ENCODE results near the gene CRHR1. TPM values are rescaled to one million over a fixed set of nuclear protein-coding genes. Genes with fewer than 3 reads are reported as not detected.

Gene CRHR1
- polyA plus RNA-seq, 3 donors: not detected

DNA sequence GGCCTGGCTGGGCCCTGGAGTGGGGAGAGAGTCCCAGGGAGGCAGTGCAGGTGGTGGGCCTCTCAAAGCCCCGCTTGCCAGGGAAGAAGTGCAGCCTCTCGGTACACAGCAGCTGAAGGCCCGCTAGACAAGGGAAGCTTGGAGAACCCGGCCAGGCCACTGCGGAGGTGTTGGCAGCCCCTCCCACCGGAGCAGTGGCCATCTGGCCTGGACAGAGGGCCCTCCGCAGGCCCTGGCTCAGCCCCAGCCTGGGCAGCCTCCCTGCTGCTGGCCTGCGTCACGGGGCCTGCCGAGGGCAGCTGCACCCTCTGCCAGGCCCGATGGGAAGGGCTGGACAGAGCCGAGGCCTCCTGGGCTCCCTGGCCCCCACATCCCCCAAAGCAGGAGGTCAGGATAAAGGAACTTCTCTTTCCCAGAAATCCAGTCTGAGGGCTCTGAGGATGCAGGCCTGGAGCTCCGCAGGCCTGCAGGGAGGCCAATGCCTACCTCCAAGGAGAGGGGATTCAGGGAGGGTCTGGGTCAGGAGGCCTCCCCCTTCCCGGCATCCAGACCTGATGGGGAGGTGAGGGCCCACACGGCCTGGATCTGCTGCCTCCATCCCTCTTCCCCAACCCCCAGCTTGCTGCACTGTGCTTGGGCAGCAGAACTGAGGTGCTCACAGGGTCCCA lies 64.9 kb downstream of the CRHR1 start:
- TF ChIP-seq, protein P1, sequence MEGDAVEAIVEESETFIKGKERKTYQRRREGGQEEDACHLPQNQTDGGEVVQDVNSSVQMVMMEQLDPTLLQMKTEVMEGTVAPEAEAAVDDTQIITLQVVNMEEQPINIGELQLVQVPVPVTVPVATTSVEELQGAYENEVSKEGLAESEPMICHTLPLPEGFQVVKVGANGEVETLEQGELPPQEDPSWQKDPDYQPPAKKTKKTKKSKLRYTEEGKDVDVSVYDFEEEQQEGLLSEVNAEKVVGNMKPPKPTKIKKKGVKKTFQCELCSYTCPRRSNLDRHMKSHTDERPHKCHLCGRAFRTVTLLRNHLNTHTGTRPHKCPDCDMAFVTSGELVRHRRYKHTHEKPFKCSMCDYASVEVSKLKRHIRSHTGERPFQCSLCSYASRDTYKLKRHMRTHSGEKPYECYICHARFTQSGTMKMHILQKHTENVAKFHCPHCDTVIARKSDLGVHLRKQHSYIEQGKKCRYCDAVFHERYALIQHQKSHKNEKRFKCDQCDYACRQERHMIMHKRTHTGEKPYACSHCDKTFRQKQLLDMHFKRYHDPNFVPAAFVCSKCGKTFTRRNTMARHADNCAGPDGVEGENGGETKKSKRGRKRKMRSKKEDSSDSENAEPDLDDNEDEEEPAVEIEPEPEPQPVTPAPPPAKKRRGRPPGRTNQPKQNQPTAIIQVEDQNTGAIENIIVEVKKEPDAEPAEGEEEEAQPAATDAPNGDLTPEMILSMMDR (IDR thresholded peaks at IDR 0.05): no peak
- H2AFZ ChIP-seq (ENCODE audit: insufficient read depth, low read depth, low read length, poor library complexity, severe bottlenecking): no peak overlapping the region
- no peaks in the 10 kb centered on the region for H3K36me3 ChIP-seq (replicated peaks in 1 of 2; ENCODE audit: control insufficient read depth in 1 of 2, insufficient read depth in 2 of 2, low read length in 2 of 2)
- no peak overlapping the region for H3K4me2 ChIP-seq (replicated peaks; ENCODE audit: extremely low read depth, low read length, poor library complexity, severe bottlenecking)
- Mint-ChIP-seq H3K4me3 (no peak overlapping the region), H3K27me3 (ENCODE audit: low read depth in 3 of 3) (peaks cover 14 to 26% (median 20%) of the 10 kb centered on the region in 3 donors), H3K27ac (no peak overlapping the region), H3K36me3 (no peaks in the 10 kb centered on the region), H3K9me3 (no peaks in the 10 kb centered on the region), H3K4me1 (peaks cover 3% of the 10 kb centered on the region)
- WGBS (ENCODE audit: insufficient coverage): 89% methylated on average over 11 of the region's 15 CpGs
- no peaks in the 10 kb centered on the region for H3K9me3 ChIP-seq (replicated peaks in 1 of 2; ENCODE audit: control insufficient read depth in 1 of 2, insufficient read depth in 1 of 2, low read length in 2 of 2)
- intact Hi-C loops (cut with micrococcal nuclease): no loop called here
- no peak overlapping the region for H3K9ac ChIP-seq (ENCODE audit: insufficient read depth, low read length, poor library complexity, severe bottlenecking)
- no peaks in the 10 kb centered on the region for H3K79me2 ChIP-seq (ENCODE audit: insufficient read depth, low read length)
- no peak overlapping the region for H3K27ac ChIP-seq (ENCODE audit: low read depth in 1 of 2, low read length in 2 of 2)
- DNase-seq: no peak
- H3K4me3 ChIP-seq (replicated peaks in 1 of 3; ENCODE audit: low read depth in 2 of 3, low read length in 3 of 3): no peak overlapping the region
- no peaks in the 10 kb centered on the region for H3K4me1 ChIP-seq (ENCODE audit: control insufficient read depth in 1 of 2, insufficient read depth in 2 of 2, low read length in 2 of 2)
- H4K20me1 ChIP-seq (ENCODE audit: insufficient read depth, low read length): no peaks in the 10 kb centered on the region
- H3K27me3 ChIP-seq (ENCODE audit: control insufficient read depth in 2 of 2, insufficient read depth in 2 of 2, low read length in 2 of 2): peaks cover 0 to 12% of the 10 kb centered on the region in 2 donors

DNA sequence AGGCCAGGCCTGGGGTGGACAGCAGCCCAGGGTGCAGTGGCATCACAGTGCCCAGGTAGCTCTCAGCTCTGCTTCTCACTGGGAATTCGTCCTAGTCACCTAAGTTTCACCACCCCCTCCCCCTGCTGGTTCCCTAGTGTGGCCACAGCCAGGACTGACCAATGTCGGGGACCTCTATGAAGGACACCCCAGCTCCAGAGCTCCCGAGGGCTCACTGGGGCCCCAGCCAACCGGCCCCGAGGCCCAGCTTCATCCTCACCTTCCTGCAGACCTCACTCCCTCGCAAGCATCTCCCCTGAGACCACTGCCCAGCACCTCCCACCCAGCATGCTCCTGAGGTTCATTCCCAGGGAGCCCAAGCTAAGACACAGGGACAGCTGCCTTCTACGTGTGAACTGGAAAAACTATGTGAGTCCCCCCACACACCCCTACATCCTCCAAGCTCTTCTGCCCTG lies 65.4 kb downstream of the CRHR1 start:
- no peak overlapping the region for H3K27ac Mint-ChIP-seq
- no peak overlapping the region for H3K9ac ChIP-seq (ENCODE audit: insufficient read depth, low read length, poor library complexity, severe bottlenecking)
- H3K9me3 ChIP-seq (replicated peaks in 1 of 2; ENCODE audit: control insufficient read depth in 1 of 2, insufficient read depth in 1 of 2, low read length in 2 of 2): no peaks in the 10 kb centered on the region
- no peak overlapping the region for H3K4me3 ChIP-seq (replicated peaks in 1 of 3; ENCODE audit: low read depth in 2 of 3, low read length in 3 of 3)
- no peaks in the 10 kb centered on the region for H3K36me3 ChIP-seq (replicated peaks in 1 of 2; ENCODE audit: control insufficient read depth in 1 of 2, insufficient read depth in 2 of 2, low read length in 2 of 2)
- TF ChIP-seq, protein P1 (IDR thresholded peaks at IDR 0.05): no peak
- intact Hi-C loops (cut with micrococcal nuclease): no loop called here
- no peak for DNase-seq
- H3K4me2 ChIP-seq (replicated peaks; ENCODE audit: extremely low read depth, low read length, poor library complexity, severe bottlenecking): no peak overlapping the region
- H4K20me1 ChIP-seq (ENCODE audit: insufficient read depth, low read length): no peaks in the 10 kb centered on the region
- H3K27me3 ChIP-seq (ENCODE audit: control insufficient read depth in 2 of 2, insufficient read depth in 2 of 2, low read length in 2 of 2): peaks cover 0 to 12% of the 10 kb centered on the region in 2 donors
- no peaks in the 10 kb centered on the region for H3K79me2 ChIP-seq (ENCODE audit: insufficient read depth, low read length)
- no peaks in the 10 kb centered on the region for H3K4me1 ChIP-seq (ENCODE audit: control insufficient read depth in 1 of 2, insufficient read depth in 2 of 2, low read length in 2 of 2)
- H3K4me3 Mint-ChIP-seq: no peak overlapping the region
- H3K9me3 Mint-ChIP-seq: no peaks in the 10 kb centered on the region
- peaks cover 3% of the 10 kb centered on the region for H3K4me1 Mint-ChIP-seq
- H2AFZ ChIP-seq (ENCODE audit: insufficient read depth, low read depth, low read length, poor library complexity, severe bottlenecking): no peak overlapping the region
- no peak overlapping the region for H3K27ac ChIP-seq (ENCODE audit: low read depth in 1 of 2, low read length in 2 of 2)
- no peaks in the 10 kb centered on the region for H3K36me3 Mint-ChIP-seq
- peaks cover 14 to 28% (median 20%) of the 10 kb centered on the region in 3 donors for H3K27me3 Mint-ChIP-seq (ENCODE audit: low read depth in 3 of 3)
- 83% methylated on average over 7 of the region's 7 CpGs for WGBS (ENCODE audit: insufficient coverage)

Measured in CD14-positive monocyte (primary cell).